Loucy (cell line): ENCODE results near the gene WASHC3.

Source experiments
- H2AFZ ChIP-seq: fragments of 200-600 bp; sonication (generic); 2 replicates; pipeline ENCODE4 v1.6.0; 2016; ENCODE audit warnings: antibody characterized with exemption, mild to moderate bottlenecking, low read length, moderate library complexity
- H3F3A ChIP-seq: fragments of 200-600 bp; 2 replicates; pipeline ENCODE4 v1.6.0; 2016; ENCODE audit warnings: antibody characterized with exemption, low read depth, mild to moderate bottlenecking
- H3K27me3 ChIP-seq: fragments of 200-600 bp; sonication (generic); 2 replicates; pipeline ENCODE4 v1.6.1; 2014; ENCODE audit warnings: low read length, mild to moderate bottlenecking; ENCODE audit not compliant: insufficient read depth, poor library complexity, severe bottlenecking
- H3K36me3 ChIP-seq: fragments of 200-600 bp; sonication (generic); 2 replicates; pipeline ENCODE4 v1.6.1; 2016; ENCODE audit warnings: low read length; ENCODE audit not compliant: insufficient read depth
- H3K4me1 ChIP-seq: fragments of 200-600 bp; sonication (generic); 2 replicates; pipeline ENCODE4 v1.5.1; 2014; ENCODE audit warnings: low read length, mild to moderate bottlenecking; ENCODE audit not compliant: insufficient read depth, poor library complexity, severe bottlenecking
- H3K4me2 ChIP-seq: fragments of 200-600 bp; sonication (generic); 2 replicates; pipeline ENCODE4 v1.6.0; 2014; ENCODE audit warnings: antibody characterized with exemption, low read length, low read depth, mild to moderate bottlenecking; ENCODE audit not compliant: poor library complexity, severe bottlenecking
- H3K4me3 ChIP-seq: fragments of 200-600 bp; sonication (generic); 2 replicates; pipeline ENCODE4 v1.5.1; 2014; ENCODE audit warnings: low read length, mild to moderate bottlenecking, mixed read lengths; ENCODE audit not compliant: poor library complexity, severe bottlenecking
- H3K79me2 ChIP-seq: fragments of 200-600 bp; sonication (generic); 2 replicates; pipeline ENCODE4 v1.6.1; 2014; ENCODE audit warnings: low read length; ENCODE audit not compliant: insufficient read depth
- H3K9ac ChIP-seq: fragments of 200-600 bp; sonication (generic); 2 replicates; pipeline ENCODE4 v1.6.0; 2014; ENCODE audit warnings: mild to moderate bottlenecking, low read depth, low read length, moderate library complexity; ENCODE audit not compliant: poor library complexity, severe bottlenecking
- H3K9me2 ChIP-seq: fragments of 200-600 bp; sonication (generic); replicated peaks from 2 replicates; pipeline ENCODE4 v1.6.1; 2016; ENCODE audit warnings: low read depth, low read length, mixed read lengths
- H3K9me3 ChIP-seq: fragments of 200-600 bp; sonication (generic); 2 replicates; pipeline ENCODE4 v1.6.1; 2014; ENCODE audit warnings: mild to moderate bottlenecking, antibody characterized with exemption, low read length, low read depth; ENCODE audit not compliant: insufficient read depth
- H4K20me1 ChIP-seq: fragments of 200-600 bp; sonication (generic); 2 replicates; pipeline ENCODE4 v1.6.0; 2014; ENCODE audit warnings: antibody characterized with exemption, low read length, mild to moderate bottlenecking; ENCODE audit not compliant: insufficient read depth, poor library complexity, severe bottlenecking
- CTCF ChIP-seq: fragments of 200-600 bp; sonication (generic); conservative IDR thresholded peaks from 2 replicates; pipeline ENCODE4 v1.5.1; 2014; ENCODE audit warnings: mild to moderate bottlenecking, antibody characterized with exemption, low read length
- EZH2phosphoT487 ChIP-seq: fragments of 200-600 bp; IDR thresholded peaks from 2 replicates; pipeline ENCODE4 v1.6.1; 2018; ENCODE audit warnings: antibody characterized with exemption, mild to moderate bottlenecking, moderate library complexity, borderline replicate concordance

The WASHC3 gene

GRCh38 chr12:102059343-102059742, 2.4 kb downstream of the WASHC3 start:
- Histone ChIP-seq H3K4me1 (peaks cover 5% of the 10 kb centered on the region), H3K9ac (no peak overlapping the region), H3K79me2 (no peaks in the 10 kb centered on the region), H2AFZ (no peak overlapping the region), H3K4me2 (no peak overlapping the region), H3K9me2 (no peaks in the 10 kb centered on the region), H3F3A (no peaks in the 10 kb centered on the region), H3K9me3 (no peaks in the 10 kb centered on the region), H3K36me3 (no peaks in the 10 kb centered on the region), H3K4me3 (no peak overlapping the region), H4K20me1 (no peaks in the 10 kb centered on the region), H3K27me3 (no peaks in the 10 kb centered on the region)
- TF ChIP-seq EZH2phosphoT487 (no peak), CTCF (no peak)

DNA sequence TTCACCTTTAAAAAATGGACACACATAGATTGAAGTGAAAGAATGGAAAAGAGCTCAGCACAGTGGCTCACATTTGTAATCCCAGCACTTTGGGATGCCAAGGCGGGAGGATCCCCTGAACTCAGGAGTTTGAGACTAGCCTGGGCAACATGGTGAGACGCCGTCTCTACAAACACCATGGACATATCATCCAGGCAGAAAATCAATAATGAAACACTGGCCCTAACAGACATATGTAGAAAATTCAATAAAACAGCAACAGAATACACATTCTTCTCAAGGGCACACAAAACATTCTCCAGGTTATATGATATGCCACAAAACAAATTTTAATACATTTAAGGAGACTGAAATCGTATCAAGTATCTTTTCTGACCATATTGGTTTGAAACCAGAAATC, 7.4 kb downstream of the WASHC3 start:
- Histone ChIP-seq H3K4me2 (no peak overlapping the region), H3K9me3 (no peaks in the 10 kb centered on the region), H3K4me1 (no peaks in the 10 kb centered on the region), H3K9me2 (no peaks in the 10 kb centered on the region), H3K36me3 (no peaks in the 10 kb centered on the region), H3K9ac (no peak overlapping the region), H3K27me3 (no peaks in the 10 kb centered on the region), H2AFZ (no peak overlapping the region), H3K79me2 (no peaks in the 10 kb centered on the region), H3F3A (no peaks in the 10 kb centered on the region), H3K4me3 (no peak overlapping the region), H4K20me1 (no peaks in the 10 kb centered on the region)
- TF ChIP-seq CTCF (no peak), EZH2phosphoT487 (no peak)

DNA sequence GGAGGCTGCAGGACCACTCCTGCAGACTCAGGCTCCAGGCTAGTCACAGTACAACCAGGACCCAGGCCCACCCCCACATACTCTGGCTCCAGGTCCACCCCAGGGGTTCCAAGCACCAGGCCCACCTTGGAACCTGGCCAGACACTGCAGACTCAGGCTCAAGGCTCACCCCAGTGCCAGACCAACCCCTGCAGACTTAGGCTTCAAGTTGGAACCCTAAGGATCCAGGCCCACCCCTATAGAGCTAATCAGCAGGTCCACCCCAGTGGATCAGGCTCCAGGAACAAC, 8.8 kb downstream of the WASHC3 start:
- no peak overlapping the region for H3K9ac ChIP-seq
- H3K4me1 ChIP-seq, result no peaks in the 10 kb centered on the region
- H3K36me3 ChIP-seq, result no peaks in the 10 kb centered on the region
- H3K9me3 ChIP-seq, result no peaks in the 10 kb centered on the region
- no peak overlapping the region for H2AFZ ChIP-seq
- no peaks in the 10 kb centered on the region for H3K9me2 ChIP-seq
- no peaks in the 10 kb centered on the region for H3F3A ChIP-seq
- TF ChIP-seq CTCF, result no peak
- TF ChIP-seq EZH2phosphoT487, result no peak
- no peaks in the 10 kb centered on the region for H4K20me1 ChIP-seq
- no peaks in the 10 kb centered on the region for H3K27me3 ChIP-seq
- no peak overlapping the region for H3K4me2 ChIP-seq
- H3K4me3 ChIP-seq, result no peak overlapping the region
- no peaks in the 10 kb centered on the region for H3K79me2 ChIP-seq
